ENCODE measurements around the gene ARL6IP6. TPM values are rescaled to one million over a fixed set of nuclear protein-coding genes. Genes with fewer than 3 reads are reported as not detected.

The ARL6IP6 gene
- 18.7 and 20.4 TPM in 2 replicates for total RNA-seq
- total RNA-seq (2013) = 16.9 TPM
- polyA plus RNA-seq = 17.8 and 17.9 TPM in 2 replicates
- polyA minus RNA-seq = 9.8 and 9.9 TPM in 2 replicates

GRCh38 chr2:152718076-152718908, at the start of gene ARL6IP6:
ARL6IP6 (plus strand) TSS chr2:152718620; CDS start chr2:152718625, 5 bp downstream.
- Histone ChIP-seq H3K4me3 (ENCODE audit: control extremely low read depth in 1 of 5, extremely low read depth in 1 of 5, insufficient read depth in 1 of 5, low read depth in 2 of 5, low read length in 4 of 5) (peak within 1 kb of the TSS; percentile 72 to 97 (median 93)), H3K9ac (ENCODE audit: low read length) (peak within 1 kb of the TSS; percentile 88), H3K36me3 (replicated peaks in 1 of 2; ENCODE audit: control extremely low read depth in 1 of 2, control insufficient read depth in 1 of 2, extremely low read depth in 1 of 2, insufficient read depth in 2 of 2, low read length in 1 of 2) (peaks cover 3 to 24% of the 10 kb centered on the region in 2 experiments), H3K4me1 (ENCODE audit: control insufficient read depth in 2 of 2, insufficient read depth in 2 of 2, low read length in 2 of 2) (peaks cover 26 to 30% of the 10 kb centered on the region in 2 donors), H3K4me2 (replicated peaks; ENCODE audit: low read depth, low read length, poor library complexity, severe bottlenecking) (peak within 1 kb of the TSS; percentile 78), H3K27me3 (replicated peaks in 1 of 4; ENCODE audit: control extremely low read depth in 1 of 4, control insufficient read depth in 3 of 4, insufficient read depth in 4 of 4, low read length in 3 of 4) (no peaks in the 10 kb centered on the region), H3K9me3 (ENCODE audit: control extremely low read depth in 1 of 3, control insufficient read depth in 2 of 3, insufficient read depth in 1 of 3, low read length in 2 of 3) (no peaks in the 10 kb centered on the region), H3K79me2 (ENCODE audit: control insufficient read depth, insufficient read depth, low read length) (peaks cover 66% of the 10 kb centered on the region), H4K20me1 (ENCODE audit: control insufficient read depth, insufficient read depth, low read length, poor library complexity, severe bottlenecking) (peaks cover 44% of the 10 kb centered on the region), H3K27ac (ENCODE audit: low read length in 2 of 2) (peak within 1 kb of the TSS; percentile 94 to 96), H2AFZ (ENCODE audit: insufficient read depth, low read depth, low read length, poor library complexity, severe bottlenecking) (peak within 1 kb of the TSS; percentile 94)
- peak within 1 kb of the TSS; percentile 94 for H3K4me3 Mint-ChIP-seq
- intact Hi-C loops (cut with micrococcal nuclease) = loop anchor here (1.0 to 10.0 kb wide), 5 partner anchors 22 to 946 kb away; partner anchors contain the start of genes ARL5A and FMNL2
- peaks cover 49% of the 10 kb centered on the region for H3K4me1 Mint-ChIP-seq
- H3K9me3 Mint-ChIP-seq (ENCODE audit: insufficient read depth) = no peaks in the 10 kb centered on the region
- H3K27ac Mint-ChIP-seq = peak within 1 kb of the TSS; percentile 95
- no peak for TF ChIP-seq EZH2 (IDR thresholded peaks at IDR 0.05; ENCODE audit: borderline replicate concordance, insufficient read depth, low read depth, low read length, poor library complexity, severe bottlenecking)
- TF ChIP-seq, protein P1, sequence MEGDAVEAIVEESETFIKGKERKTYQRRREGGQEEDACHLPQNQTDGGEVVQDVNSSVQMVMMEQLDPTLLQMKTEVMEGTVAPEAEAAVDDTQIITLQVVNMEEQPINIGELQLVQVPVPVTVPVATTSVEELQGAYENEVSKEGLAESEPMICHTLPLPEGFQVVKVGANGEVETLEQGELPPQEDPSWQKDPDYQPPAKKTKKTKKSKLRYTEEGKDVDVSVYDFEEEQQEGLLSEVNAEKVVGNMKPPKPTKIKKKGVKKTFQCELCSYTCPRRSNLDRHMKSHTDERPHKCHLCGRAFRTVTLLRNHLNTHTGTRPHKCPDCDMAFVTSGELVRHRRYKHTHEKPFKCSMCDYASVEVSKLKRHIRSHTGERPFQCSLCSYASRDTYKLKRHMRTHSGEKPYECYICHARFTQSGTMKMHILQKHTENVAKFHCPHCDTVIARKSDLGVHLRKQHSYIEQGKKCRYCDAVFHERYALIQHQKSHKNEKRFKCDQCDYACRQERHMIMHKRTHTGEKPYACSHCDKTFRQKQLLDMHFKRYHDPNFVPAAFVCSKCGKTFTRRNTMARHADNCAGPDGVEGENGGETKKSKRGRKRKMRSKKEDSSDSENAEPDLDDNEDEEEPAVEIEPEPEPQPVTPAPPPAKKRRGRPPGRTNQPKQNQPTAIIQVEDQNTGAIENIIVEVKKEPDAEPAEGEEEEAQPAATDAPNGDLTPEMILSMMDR (IDR thresholded peaks at IDR 0.05) = no peak
- ATAC-seq (ENCODE audit: low read depth) = peak; percentile 57
- peak; percentile 96 for DNase-seq
- H3K27me3 Mint-ChIP-seq = no peaks in the 10 kb centered on the region
- CTCF ChIA-PET = interaction anchor here (1.1 kb wide), 2 partner anchors 82 to 542 kb away, joined by 3 to 5 read pairs; partner anchors contain the start of gene STAM2
- POLR2A ChIA-PET = interaction anchor here (1.0 to 2.3 kb wide), 3 partner anchors 542 to 1309 kb away, joined by 3 to 10 read pairs (median 6); partner anchors contain the start of genes ARL5A, RIF1 and STAM2
- under 1% methylated on average over 87 of the region's 87 CpGs for WGBS (ENCODE audit: insufficient coverage)

Measured in B cell (primary cell).